Pancreas (tissue), 10 donors: ENCODE data around the gene KDM4C. TPM values are rescaled to one million over a fixed set of nuclear protein-coding genes. Genes with fewer than 3 reads are reported as not detected.
A peak's percentile ranks its signal among the peaks of the same experiment; 100 is the strongest.
"Not testable (repeated sequence)": the region's sequence is repeated elsewhere in the genome, so short reads cannot be mapped to it uniquely, and the experiment has no call there.

ENCODE experiments used
- ATAC-seq, 4 donors: fragments of 200-7000 bp; cut with Tn5 transposase; one replicate each; pipeline versions ENCODE4 v1.8.0 to v1.9.1; 2020; ENCODE audit warnings: mild to moderate bottlenecking in 4 of 4, moderate library complexity in 4 of 4
- DNase-seq, 6 donors: peaks; one replicate each; pipeline ENCODE4 v3.0.0-alpha.2; 2020
- FAIRE-seq: peaks from 2 replicates; lab custom pipeline; 2012; peaks lifted over from hg19 to GRCh38; lab: Jason Lieb, UNC
- H3K27ac ChIP-seq, 4 donors: fragments of 200-600 bp; sonication (generic); 1 replicate in 3 of 4; 2 replicates in 1 of 4; pipeline versions ENCODE4 v1.5.0 to v1.8.0; 2020
- H3K27me3 ChIP-seq, 4 donors: fragments of 200-600 bp; one replicate each; pipeline ENCODE4 v1.8.0; 2021
- H3K36me3 ChIP-seq, 3 donors: fragments of 200-600 bp; sonication (generic) in 1 of 3; one replicate each; pipeline versions ENCODE4 v1.5.0 to v1.8.0; 2020 to 2021
- H3K4me1 ChIP-seq, 3 donors: fragments of 200-600 bp; one replicate each; pipeline ENCODE4 v1.8.0; 2021
- H3K4me3 ChIP-seq, 4 donors: fragments of 200-600 bp; sonication (generic) in 2 of 4; one replicate each; pipeline versions ENCODE4 v1.5.0 to v1.8.0; 2020 to 2021
- H3K9me3 ChIP-seq, 4 donors: fragments of 200-600 bp; one replicate each; pipeline ENCODE4 v1.8.0; 2021
- CTCF ChIP-seq, 4 donors: fragments of 200-600 bp; sonication (generic) in 3 of 4; IDR thresholded peaks; one replicate each; pipeline versions ENCODE4 v1.5.0 to v1.8.0; 2021; ENCODE audit warnings: antibody characterized with exemption in 4 of 4
- WGBS, 2 donors: extraction: QIAGEN DNeasy Blood & Tissue Kit; methylation state at CpG; one replicate each; pipeline ENCODE4 v1.1.7; 2013; 5-methylcytosine and 5-hydroxymethylcytosine counted together
- intact Hi-C, 3 donors: fragments of 100-400 bp; cut with DNase I; formaldehyde crosslinking; loops; one replicate each; pipeline versions ENCODE4 v1.11.1 to v1.14.2; 2022
- polyA plus RNA-seq, 2 donors: library from polyadenylated mRNA; stranded (reverse); fragments of 200-250 nt; gene quantifications; one replicate each; pipeline ENCODE4 v1.2.3, GENCODE V29; 2013
- total RNA-seq, 6 donors: library from RNA; stranded (reverse); fragmentation: NEBNext Ultra II Directional in 4 of 6; extraction: Animal tissue kit (Norgen Biotek cat#: 25700) in 4 of 6; gene quantifications; one replicate each; pipeline versions ENCODE4 v1.2.1 to v1.2.4, GENCODE V29; 2021 to 2023
- donor health status: healthy with polysubstance abuse.
- donor health status: DM: no; HTN: no; CAD: no; lungs with moderate emphysema.
- donor health status: DM: no; HTN: no; CAD: no.
- donor health status: control.
- donor health status: control.
- donor health status: Bipolar disorder and iron deficiency.
- donor health status: DM: yes; HTN: yes; CAD: no.
- donor health status: DM: no; HTN: no; CAD: no.
- donor health status: DM: no; HTN: no; CAD: no.
- donor health status: DM: yes; HTN: yes; CAD: no.

The KDM4C gene
- total and polyA plus RNA-seq, 8 donors, result 10.5 to 30.8 (median 19.7) TPM

- peak; percentile 54 to 70 (median 58) for ATAC-seq
- FAIRE-seq, result no peak
- intact Hi-C loops, result no loop called here
- Histone ChIP-seq H3K9me3 (no peaks in the 10 kb centered on the region), H3K36me3 (no peaks in the 10 kb centered on the region), H3K4me3 (no peak overlapping the region), H3K4me1 (peaks cover 5 to 10% (median 8%) of the 10 kb centered on the region in 3 donors), H3K27ac (no peak overlapping the region), H3K27me3 (no peaks in the 10 kb centered on the region)
- 15 to 28% methylated on average over 1 of the region's 1 CpG for WGBS, 2 donors
- no peak for TF ChIP-seq CTCF (IDR thresholded peaks at IDR 0.05)
- DNase-seq, result no peak
Measured at GRCh38 chr9:6944093-6944551, 186.3 kb downstream of the KDM4C start.

GRCh38 chr9:6944896-6945295 lies 187.1 kb downstream of the KDM4C start:
- Histone ChIP-seq H3K27me3 (no peaks in the 10 kb centered on the region), H3K4me3 (no peak overlapping the region), H3K27ac (no peak overlapping the region), H3K36me3 (no peaks in the 10 kb centered on the region), H3K4me1 (peaks cover 5 to 10% (median 8%) of the 10 kb centered on the region in 3 donors), H3K9me3 (no peaks in the 10 kb centered on the region)
- intact Hi-C loops, result no loop called here
- TF ChIP-seq CTCF (IDR thresholded peaks at IDR 0.05), result no peak
- WGBS, 2 donors, result 85 to 96% methylated on average over 4 of the region's 4 CpGs
- DNase-seq, result no peak
- ATAC-seq, result no peak
- FAIRE-seq, result no peak

- Histone ChIP-seq H3K27me3 (no peaks in the 10 kb centered on the region), H3K27ac (no peak overlapping the region), H3K36me3 (no peaks in the 10 kb centered on the region), H3K4me3 (no peak overlapping the region), H3K4me1 (peaks cover 5 to 10% (median 8%) of the 10 kb centered on the region in 3 donors), H3K9me3 (no peaks in the 10 kb centered on the region)
- FAIRE-seq (peak; percentile 9), ATAC-seq (no peak), DNase-seq (no peak)
- no peak for TF ChIP-seq CTCF (IDR thresholded peaks at IDR 0.05)
- intact Hi-C loops, result no loop called here
Measured at GRCh38 chr9:6945816-6946215, 188.0 kb downstream of the KDM4C start.

- H3K27ac ChIP-seq, result no peak overlapping the region
- peaks cover 5 to 10% (median 8%) of the 10 kb centered on the region in 3 donors for H3K4me1 ChIP-seq
- no peaks in the 10 kb centered on the region for H3K36me3 ChIP-seq
- no peaks in the 10 kb centered on the region for H3K27me3 ChIP-seq
- DNase-seq (no peak), FAIRE-seq (peak; percentile 47), ATAC-seq (peak in 3 of 4 donors; percentile 34 to 59 (median 41))
- intact Hi-C loops, result no loop called here
- TF ChIP-seq CTCF (IDR thresholded peaks at IDR 0.05), result no peak
- H3K9me3 ChIP-seq, result no peaks in the 10 kb centered on the region
- no peak overlapping the region for H3K4me3 ChIP-seq
- 54 to 60% methylated on average over 3 of the region's 3 CpGs for WGBS, 2 donors
Measured at GRCh38 chr9:6946583-6947166, 188.9 kb downstream of the KDM4C start.

GRCh38 chr9:6948921-6949320 lies 191.1 kb downstream of the KDM4C start:
- peak in 1 of 6 donors; percentile 52 for DNase-seq
- H3K4me3 ChIP-seq, H3K4me1 ChIP-seq, H3K9me3 ChIP-seq, FAIRE-seq, ATAC-seq, H3K27ac ChIP-seq, H3K27me3 ChIP-seq, intact Hi-C loops, H3K36me3 ChIP-seq: not testable (repeated sequence)
- 97 to 98% methylated on average over 21 to 31 of the region's 31 CpGs for WGBS, 2 donors
